ENCODE measurements around the gene DOK6.

DOK6 gene

GRCh38 chr18:69414184-69414583, 13.5 kb downstream of the DOK6 start:
- no peak for TF ChIP-seq CTCF (IDR thresholded peaks at IDR 0.05; ENCODE audit: borderline replicate concordance, insufficient read depth, low read depth, low read length)
- H3K4me3 ChIP-seq (ENCODE audit: low read depth, low read length): no peak overlapping the region

- TF ChIP-seq CTCF (IDR thresholded peaks at IDR 0.05; ENCODE audit: borderline replicate concordance, insufficient read depth, low read depth, low read length): no peak
- H3K4me3 ChIP-seq (ENCODE audit: low read depth, low read length): no peak overlapping the region
Measured at GRCh38 chr18:69432847-69433246, 32.2 kb downstream of the DOK6 start.

GRCh38 chr18:69435000-69435399, 34.3 kb downstream of the DOK6 start:
- no peak for TF ChIP-seq CTCF (IDR thresholded peaks at IDR 0.05; ENCODE audit: borderline replicate concordance, insufficient read depth, low read depth, low read length)

DNA sequence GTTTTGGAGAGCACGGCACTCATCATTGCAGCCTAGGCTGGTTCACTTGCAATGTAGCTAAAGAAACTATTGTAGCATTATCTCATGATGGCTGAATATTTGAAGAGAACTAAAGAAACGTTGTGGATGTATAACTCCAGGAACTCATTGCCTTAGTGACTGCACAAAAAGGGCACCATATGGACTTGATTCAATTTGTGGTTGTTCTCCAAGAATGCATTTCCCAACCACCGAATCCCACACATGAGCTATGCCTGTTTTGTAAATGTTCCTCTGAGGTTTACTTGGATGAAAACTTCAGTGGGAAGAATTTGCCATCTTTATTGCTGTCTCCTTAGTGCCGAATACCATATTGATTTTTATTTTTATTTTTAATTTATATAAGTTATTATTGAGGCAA, 43.5 kb downstream of the DOK6 start:
- no peak for TF ChIP-seq CTCF (IDR thresholded peaks at IDR 0.05; ENCODE audit: borderline replicate concordance, insufficient read depth, low read depth, low read length)

More at GRCh38 chr18:69435000-69435399, 34.3 kb downstream of the DOK6 start:
- H3K4me3 ChIP-seq (ENCODE audit: low read depth, low read length): no peak overlapping the region

DNA sequence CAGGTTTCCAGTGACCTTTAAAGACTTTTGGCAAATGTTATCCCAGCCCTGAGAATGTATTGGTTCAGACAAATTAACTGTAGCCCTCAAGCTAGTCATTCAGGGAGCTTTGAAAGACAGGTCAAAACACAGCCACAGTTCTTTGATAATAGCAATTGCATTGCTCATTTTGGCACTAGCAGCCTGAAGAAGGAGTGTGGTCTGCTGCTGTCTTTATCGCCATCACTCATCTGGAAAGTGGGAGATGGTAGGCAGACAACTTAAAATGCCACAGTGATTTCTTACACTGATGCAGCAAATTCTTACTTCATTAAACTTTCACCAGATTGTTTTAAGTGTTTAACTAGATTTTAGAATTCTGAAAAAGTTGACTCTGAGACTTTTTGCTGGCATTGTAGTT, 47.2 kb downstream of the DOK6 start:
- H3K4me3 ChIP-seq (ENCODE audit: low read depth, low read length): no peak overlapping the region
- TF ChIP-seq CTCF (IDR thresholded peaks at IDR 0.05; ENCODE audit: borderline replicate concordance, insufficient read depth, low read depth, low read length): no peak

More for the DNA sequence above, 43.5 kb downstream of the DOK6 start:
- no peak overlapping the region for H3K4me3 ChIP-seq (ENCODE audit: low read depth, low read length)

- TF ChIP-seq CTCF (IDR thresholded peaks at IDR 0.05; ENCODE audit: borderline replicate concordance, insufficient read depth, low read depth, low read length): no peak
- no peak overlapping the region for H3K4me3 ChIP-seq (ENCODE audit: low read depth, low read length)
Measured at GRCh38 chr18:69455125-69455524, 54.4 kb downstream of the DOK6 start.

- H3K4me3 ChIP-seq (ENCODE audit: low read depth, low read length): no peak overlapping the region
Measured at GRCh38 chr18:69469444-69469919, 68.8 kb downstream of the DOK6 start.

More at GRCh38 chr18:69469444-69469919, 68.8 kb downstream of the DOK6 start:
- peak; percentile 40; the same call in 1 of the 2 replicates for TF ChIP-seq CTCF (IDR thresholded peaks at IDR 0.05; ENCODE audit: borderline replicate concordance, insufficient read depth, low read depth, low read length)

All from GM12875 (cell line).